HG02885 (cell line): ENCODE measurements around the gene CSNK1G1.
"Not testable (repeated sequence)": the region's sequence is repeated elsewhere in the genome, so short reads cannot be mapped to it uniquely, and the experiment has no call there.

Experiments
- ATAC-seq: cut with Tn5 transposase; IDR thresholded peaks from one replicate; pipeline ENCODE4 v1.9.1; 2021; ENCODE audit warnings: mild to moderate bottlenecking; ENCODE audit not compliant: unreplicated experiment, poor library complexity

Gene CSNK1G1

DNA sequence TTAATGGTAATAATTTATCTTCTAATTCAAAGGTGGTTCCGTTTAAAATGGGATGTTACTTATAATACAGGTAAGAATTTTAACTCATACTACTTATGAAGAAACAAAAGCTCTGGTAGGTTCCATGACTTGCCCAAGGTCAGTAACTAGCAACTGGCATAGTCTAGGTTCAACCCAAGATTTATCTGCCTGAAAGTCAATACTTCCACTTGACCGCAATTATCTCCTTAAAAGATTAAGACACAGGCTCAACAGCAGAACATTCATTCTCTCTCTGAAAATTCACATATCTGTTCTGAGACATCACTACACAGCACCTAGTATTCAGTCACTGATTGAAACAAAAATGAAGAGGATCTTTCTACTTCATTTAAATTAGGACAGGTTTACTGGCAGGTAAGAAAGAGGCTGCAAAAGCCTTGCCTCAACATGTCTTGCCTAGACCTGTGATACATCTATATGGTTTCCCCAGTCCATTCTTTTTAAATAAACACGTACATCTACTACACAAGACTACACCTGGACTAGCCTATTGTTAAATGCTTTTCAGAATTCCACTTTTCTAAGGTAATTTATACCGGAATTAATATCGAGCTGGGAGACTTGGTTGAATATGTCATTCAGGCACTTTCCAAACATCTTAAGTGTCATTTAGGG, 1.2 kb downstream of the CSNK1G1 start:
- ATAC-seq, result no peak

GRCh38 chr15:64351265-64351664, 4.7 kb downstream of the CSNK1G1 start:
- no peak for ATAC-seq

DNA sequence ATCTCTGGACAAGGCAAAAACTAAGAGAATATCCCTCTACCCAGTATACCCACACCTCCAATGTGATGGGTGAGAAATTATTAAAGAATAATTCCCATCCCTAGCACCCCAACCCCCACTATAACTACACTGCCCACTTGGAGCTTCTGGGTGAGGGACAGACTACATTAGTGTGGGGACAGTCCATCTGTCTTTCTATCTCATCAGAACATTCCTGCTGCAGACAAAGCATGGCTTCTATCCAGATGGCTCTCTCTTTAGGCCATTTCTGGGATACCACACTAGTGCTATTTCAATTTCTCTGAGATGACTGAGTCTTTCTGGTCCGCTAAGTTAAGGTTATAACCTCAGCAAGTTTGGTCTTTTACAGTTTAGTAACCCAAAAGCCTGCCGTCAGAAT, 6.6 kb downstream of the CSNK1G1 start:
- no peak for ATAC-seq

DNA sequence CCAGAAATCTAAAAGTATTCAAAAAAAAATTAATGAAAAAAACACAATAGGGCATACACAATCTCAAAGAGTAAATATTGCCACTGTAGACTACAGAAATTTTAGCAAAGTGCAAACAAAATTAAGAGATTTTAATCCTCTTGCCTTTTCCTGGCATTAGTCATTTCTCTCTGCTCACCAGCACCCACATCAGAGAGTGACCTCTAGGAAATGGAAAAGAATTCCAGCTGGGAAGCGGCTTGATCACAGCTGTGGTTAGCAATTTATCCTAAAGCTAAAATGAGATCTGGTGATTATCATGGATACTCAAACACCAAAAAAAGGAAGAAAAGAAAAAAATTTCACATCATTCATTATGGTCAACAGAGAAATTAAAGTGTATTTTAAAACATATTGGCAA, 7.5 kb downstream of the CSNK1G1 start:
- ATAC-seq, result no peak

- ATAC-seq, result not testable (repeated sequence)
These were observed 9.7 kb downstream of the CSNK1G1 start for GRCh38 chr15:64346242-64346641.

GRCh38 chr15:64344651-64345294, 11.2 kb downstream of the CSNK1G1 start:
- no peak for ATAC-seq

- no peak for ATAC-seq
These were observed 12.1 kb downstream of the CSNK1G1 start for GRCh38 chr15:64343841-64344240.

DNA sequence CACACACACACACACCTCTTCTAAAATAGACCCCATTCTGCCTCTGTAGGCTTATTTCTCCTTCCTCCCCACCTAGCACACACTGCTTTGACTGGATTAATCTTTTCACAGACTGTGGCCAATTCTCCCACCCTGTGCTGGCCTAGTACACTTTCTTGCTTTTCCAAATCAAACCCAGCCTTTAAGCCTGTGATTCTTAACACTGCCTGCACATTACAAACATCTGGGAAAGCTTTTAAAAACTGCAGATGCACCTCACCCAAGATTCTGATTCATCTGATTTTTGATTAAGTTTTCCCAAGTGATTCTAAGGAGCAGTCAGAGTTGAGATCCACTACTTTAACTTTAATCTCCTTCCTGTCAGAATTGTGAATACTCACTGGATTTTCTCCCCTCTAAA, 12.8 kb downstream of the CSNK1G1 start:
- no peak for ATAC-seq

GRCh38 chr15:64341961-64342360, 14.0 kb downstream of the CSNK1G1 start:
- ATAC-seq, result no peak

- no peak for ATAC-seq
These were observed 15.6 kb downstream of the CSNK1G1 start for GRCh38 chr15:64340355-64340754.

GRCh38 chr15:64337761-64338160, 18.2 kb downstream of the CSNK1G1 start:
- no peak for ATAC-seq

GRCh38 chr15:64333986-64334929, 21.7 kb downstream of the CSNK1G1 start:
- ATAC-seq, result no peak

DNA sequence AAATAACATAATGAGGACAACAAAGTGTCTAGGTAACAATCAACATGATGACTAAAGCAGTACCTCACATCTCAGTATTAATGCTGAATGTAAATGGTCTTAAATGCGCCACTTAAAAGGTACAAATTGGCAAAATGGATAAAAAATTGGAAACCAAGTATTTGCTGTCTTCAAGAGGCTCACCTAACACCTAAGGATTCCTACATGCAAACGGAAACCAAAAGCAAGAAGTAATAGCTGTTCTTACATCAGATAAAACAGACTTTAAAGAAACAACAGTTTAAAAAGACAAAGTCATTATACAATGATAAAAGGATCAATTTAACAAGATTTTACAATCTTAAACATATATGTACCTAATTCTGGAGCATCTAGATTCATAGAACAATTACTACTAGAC, 22.5 kb downstream of the CSNK1G1 start:
- ATAC-seq, result no peak

- ATAC-seq, result not testable (repeated sequence)
These were observed 24.3 kb downstream of the CSNK1G1 start for GRCh38 chr15:64331668-64332067.

GRCh38 chr15:64326975-64327374, 29.0 kb downstream of the CSNK1G1 start:
- not testable (repeated sequence) for ATAC-seq

- not testable (repeated sequence) for ATAC-seq
These were observed 29.5 kb downstream of the CSNK1G1 start for GRCh38 chr15:64326458-64326857.

- no peak for ATAC-seq
These were observed 31.7 kb downstream of the CSNK1G1 start for GRCh38 chr15:64324165-64324877.

DNA sequence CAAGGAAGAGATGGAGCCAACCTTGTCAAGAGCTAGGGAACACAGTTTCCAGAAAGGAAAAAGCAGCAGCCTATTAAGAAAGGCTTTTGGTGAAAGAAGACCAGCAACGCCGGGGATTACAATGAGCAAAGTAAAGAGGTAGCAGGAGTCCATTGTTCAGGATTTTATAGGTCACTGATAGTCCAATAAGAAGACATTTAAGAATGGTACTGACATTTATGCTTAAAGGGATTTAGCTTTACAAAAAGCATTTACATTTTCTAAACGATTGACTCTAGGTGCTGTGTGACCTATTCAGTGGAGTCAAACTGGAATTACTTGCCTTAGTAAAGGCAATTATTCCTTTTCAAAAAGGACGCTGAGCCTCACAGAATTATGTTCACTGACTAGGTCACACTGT, 40.8 kb downstream of the CSNK1G1 start:
- ATAC-seq, result no peak

DNA sequence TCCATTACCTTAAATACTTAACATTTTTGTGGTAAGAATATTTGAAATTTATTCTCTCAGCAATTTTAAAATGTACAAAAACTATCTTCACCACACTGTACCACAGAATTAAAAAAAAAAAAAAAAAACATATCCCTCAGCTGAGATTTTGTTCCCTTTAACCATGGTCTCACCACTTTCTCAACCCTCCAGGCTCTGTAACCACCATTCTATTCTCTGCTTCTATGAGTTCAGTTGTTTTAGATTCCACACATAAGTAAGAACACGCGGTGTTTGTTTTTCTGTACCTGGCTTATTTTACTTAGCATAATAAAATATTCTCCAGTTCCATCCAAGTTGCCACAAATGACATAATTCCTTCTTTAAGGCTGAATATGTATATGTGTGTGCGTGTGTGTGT, 41.5 kb downstream of the CSNK1G1 start:
- ATAC-seq, result no peak

DNA sequence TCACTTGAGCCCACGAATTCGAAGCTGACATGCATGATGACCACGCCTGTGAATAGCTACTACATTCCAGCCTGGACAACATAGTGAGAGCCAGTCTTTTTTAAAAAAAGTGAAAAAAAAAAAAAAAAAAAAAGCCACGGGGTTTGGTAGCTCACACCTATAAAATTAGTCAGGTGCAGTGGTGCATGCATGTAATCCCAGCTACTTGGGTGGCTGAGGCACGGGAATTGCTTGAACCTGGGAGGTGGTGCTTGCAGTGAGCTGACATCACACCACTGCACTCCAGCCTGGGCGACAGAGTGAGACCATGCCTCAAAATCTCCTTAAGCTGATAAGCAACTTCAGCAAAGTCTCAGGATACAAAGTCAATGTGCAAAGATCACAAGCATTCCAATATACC, 44.4 kb downstream of the CSNK1G1 start:
- ATAC-seq, result no peak
